H1 (cell line): ENCODE data around the gene CC2D1A. TPM values are rescaled to one million over a fixed set of nuclear protein-coding genes. Genes with fewer than 3 reads are reported as not detected.
A peak's percentile ranks its signal among the peaks of the same experiment; 100 is the strongest.

Experiments used
- CTCF ChIA-PET: fragments of 300-600 bp; sonication (Branson Sonifier 250); formaldehyde crosslinking; loops from one replicate; lab custom pipeline; 2021; ENCODE audit not compliant: partially characterized antibody; lab: Charles Lee
- POLR2A ChIA-PET: fragments of 300-600 bp; sonication (Branson Sonifier 250); formaldehyde crosslinking; loops from one replicate; lab custom pipeline; 2021; ENCODE audit warnings: inconsistent platforms; ENCODE audit not compliant: partially characterized antibody; lab: Charles Lee
- DNase-seq, 2 experiments: peaks; one replicate each; pipeline versions ENCODE4 v3.0.0 to v3.0.0-alpha.2; 2010 to 2022; ENCODE audit warnings: low spot score in 2 of 2, low read depth in 1 of 2, mixed read lengths in 1 of 2
- FAIRE-seq: peaks from 2 replicates; lab custom pipeline; 2011; peaks lifted over from hg19 to GRCh38; lab: Jason Lieb, UNC
- H2AFZ ChIP-seq: 2 replicates; pipeline ENCODE4 v1.8.1; 2012; ENCODE audit warnings: low read length, inconsistent platforms
- H2AK5ac ChIP-seq: 2 replicates; pipeline ENCODE4 v1.6.1; 2013; ENCODE audit warnings: low read depth, low read length
- H2BK120ac ChIP-seq: replicated peaks from 2 replicates; pipeline ENCODE3; 2013; ENCODE audit warnings: low read depth, low read length, inconsistent platforms
- H2BK12ac ChIP-seq: 2 replicates; pipeline ENCODE4 v1.6.1; 2013; ENCODE audit warnings: low read depth, low read length
- H2BK15ac ChIP-seq: 2 replicates; pipeline ENCODE4 v1.6.1; 2013; ENCODE audit warnings: low read length
- H2BK20ac ChIP-seq: 2 replicates; pipeline ENCODE4 v1.6.1; 2013; ENCODE audit warnings: low read length
- H2BK5ac ChIP-seq: 2 replicates; pipeline ENCODE4 v1.6.1; 2013; ENCODE audit warnings: low read depth, low read length
- H3K14ac ChIP-seq: 2 replicates; pipeline ENCODE4 v1.6.1; 2013; ENCODE audit warnings: inconsistent platforms; ENCODE audit not compliant: insufficient read length
- H3K18ac ChIP-seq: 2 replicates; pipeline ENCODE4 v1.6.1; 2013; ENCODE audit warnings: low read length; ENCODE audit errors: extremely low read depth
- H3K23ac ChIP-seq: 2 replicates; pipeline ENCODE4 v1.6.1; 2013; ENCODE audit warnings: inconsistent platforms; ENCODE audit not compliant: insufficient read length
- H3K23me2 ChIP-seq: 2 replicates; pipeline ENCODE4 v1.6.1; 2013; ENCODE audit warnings: low read depth, low read length
- H3K27ac ChIP-seq: 2 replicates; pipeline ENCODE4 v1.6.1; 2011; ENCODE audit warnings: low read depth, low read length, inconsistent platforms
- H3K27me3 ChIP-seq, 4 experiments: replicated peaks in 1 of 4; 1 replicate in 1 of 4; 2 replicates in 3 of 4; pipeline versions ENCODE4 v1.6.1 to v1.8.1; 2011 to 2013; ENCODE audit warnings: low read length in 3 of 4, mild to moderate bottlenecking in 3 of 4, inconsistent platforms in 2 of 4, mixed read lengths in 2 of 4, moderate library complexity in 1 of 4; ENCODE audit not compliant: control insufficient read depth in 3 of 4, insufficient read depth in 3 of 4; ENCODE audit errors: extremely low read depth in 1 of 4
- H3K36me3 ChIP-seq, 4 experiments: 2 replicates each; pipeline versions ENCODE4 v1.6.1 to v1.8.1; 2011 to 2013; ENCODE audit warnings: mild to moderate bottlenecking in 4 of 4, low read length in 3 of 4, moderate library complexity in 2 of 4, control low read depth in 1 of 4, inconsistent platforms in 1 of 4; ENCODE audit not compliant: insufficient read depth in 4 of 4, control insufficient read depth in 2 of 4
- H3K4ac ChIP-seq: replicated peaks from 2 replicates; pipeline ENCODE3; 2013; ENCODE audit warnings: low read length, low read depth, mixed read lengths, inconsistent platforms; ENCODE audit not compliant: insufficient read length
- H3K4me1 ChIP-seq, 4 experiments: replicated peaks in 1 of 4; 1 replicate in 1 of 4; 2 replicates in 3 of 4; pipeline versions ENCODE4 v1.6.1 to v1.8.1; 2011 to 2013; ENCODE audit warnings: low read length in 3 of 4, inconsistent platforms in 2 of 4, mixed read lengths in 1 of 4; ENCODE audit not compliant: insufficient read depth in 4 of 4, control insufficient read depth in 3 of 4
- H3K4me2 ChIP-seq, 2 experiments: 2 replicates each; pipeline versions ENCODE4 v1.6.1 to v1.8.1; 2011 to 2013; ENCODE audit warnings: low read depth in 2 of 2, low read length in 2 of 2, control low read depth in 1 of 2, inconsistent platforms in 1 of 2, mild to moderate bottlenecking in 1 of 2; ENCODE audit not compliant: insufficient read depth in 1 of 2
- H3K4me3 ChIP-seq, 4 experiments: fragments of 200-600, 300-600 bp in 1 of 4; sonication (generic), shearing (Covaris generic), sonication (Bioruptor Twin) in 1 of 4; 2 replicates each; pipeline versions ENCODE4 v1.5.1 to v1.8.1; 2011 to 2016; ENCODE audit warnings: low read length in 4 of 4, low read depth in 3 of 4, control low read depth in 2 of 4, inconsistent platforms in 2 of 4, mild to moderate bottlenecking in 2 of 4, mixed read lengths in 1 of 4, moderate library complexity in 1 of 4; ENCODE audit not compliant: insufficient read depth in 2 of 4; ENCODE audit errors: extremely low read depth in 1 of 4
- H3K56ac ChIP-seq: replicated peaks from 2 replicates; pipeline ENCODE3; 2013; ENCODE audit warnings: low read depth, mild to moderate bottlenecking, mixed read lengths, low read length, inconsistent platforms; ENCODE audit not compliant: insufficient read length
- H3K79me1 ChIP-seq: 2 replicates; pipeline ENCODE4 v1.6.1; 2013; ENCODE audit warnings: low read depth, low read length, control low read depth
- H3K79me2 ChIP-seq, 2 experiments: 2 replicates each; pipeline versions ENCODE4 v1.6.1 to v1.8.1; 2012 to 2013; ENCODE audit warnings: low read length in 2 of 2, mild to moderate bottlenecking in 2 of 2, inconsistent platforms in 1 of 2; ENCODE audit not compliant: insufficient read depth in 2 of 2, control insufficient read depth in 1 of 2
- H3K9ac ChIP-seq, 4 experiments: replicated peaks in 1 of 4; 1 replicate in 1 of 4; 2 replicates in 3 of 4; pipeline versions ENCODE4 v1.6.1 to v1.8.1; 2011 to 2013; ENCODE audit warnings: low read depth in 3 of 4, low read length in 3 of 4, control low read depth in 2 of 4, mild to moderate bottlenecking in 2 of 4, moderate library complexity in 2 of 4, inconsistent platforms in 1 of 4; ENCODE audit errors: extremely low read depth in 1 of 4
- H3K9me3 ChIP-seq, 2 experiments: 2 replicates each; pipeline versions ENCODE4 v1.6.1 to v1.8.1; 2012 to 2013; ENCODE audit warnings: mild to moderate bottlenecking in 2 of 2, moderate library complexity in 2 of 2, control low read depth in 1 of 2, inconsistent platforms in 1 of 2, low read depth in 1 of 2, low read length in 1 of 2, mixed read lengths in 1 of 2; ENCODE audit not compliant: insufficient read depth in 2 of 2
- H4K20me1 ChIP-seq, 2 experiments: replicated peaks in 1 of 2; 2 replicates each; pipeline versions ENCODE3 to v1.8.1; 2011 to 2013; ENCODE audit warnings: inconsistent platforms in 2 of 2, low read length in 2 of 2, mild to moderate bottlenecking in 1 of 2; ENCODE audit not compliant: insufficient read depth in 2 of 2, control insufficient read depth in 1 of 2
- H4K5ac ChIP-seq: 2 replicates; pipeline ENCODE4 v1.6.1; 2013; ENCODE audit warnings: low read length, low read depth, mixed read lengths, inconsistent platforms; ENCODE audit not compliant: insufficient read length
- H4K8ac ChIP-seq: 2 replicates; pipeline ENCODE4 v1.8.0; 2013; ENCODE audit warnings: mild to moderate bottlenecking, moderate library complexity, low read length, inconsistent platforms; ENCODE audit not compliant: insufficient read depth; ENCODE audit errors: extremely low read depth
- H4K91ac ChIP-seq: replicated peaks from 2 replicates; pipeline ENCODE3; 2013; ENCODE audit warnings: low read length, mixed read lengths, inconsistent platforms; ENCODE audit not compliant: insufficient read length
- CBX5 ChIP-seq: fragments of 300-800, 300-1000 bp; sonication (generic); IDR thresholded peaks from 2 replicates; pipeline ENCODE4 v1.7.1; 2016; ENCODE audit warnings: antibody characterized with exemption, low read length, low read depth
- GTF2F1 ChIP-seq: IDR thresholded peaks from 2 replicates; pipeline ENCODE4 v1.6.1; 2012; ENCODE audit warnings: low read depth, low read length, improper control_type of control experiment, borderline replicate concordance
- NANOG ChIP-seq: IDR thresholded peaks from 2 replicates; pipeline ENCODE4 v1.6.1; 2011; ENCODE audit warnings: low read length, low read depth, mild to moderate bottlenecking, inconsistent platforms; ENCODE audit not compliant: insufficient read depth, poor library complexity, severe bottlenecking
- SIRT6 ChIP-seq: IDR thresholded peaks from one replicate; pipeline ENCODE4 v1.7.1; 2012; ENCODE audit warnings: low read length, inconsistent platforms
- WGBS, 2 experiments: shearing (Covaris generic) in 1 of 2; methylation state at CpG; one replicate each; pipeline versions ENCODE4 v1.1.6 to v1.1.7; 2013 to 2015; ENCODE audit warnings: low lambda C conversion rate in 2 of 2, mixed read lengths in 2 of 2, inconsistent platforms in 1 of 2, low coverage in 1 of 2, missing lambda C conversion rate in 1 of 2; ENCODE audit not compliant: insufficient replicate concordance in 2 of 2, insufficient coverage in 1 of 2, insufficient read length in 1 of 2; ENCODE audit errors: extremely low coverage in 1 of 2, missing lambda C conversion rate in 1 of 2; 5-methylcytosine and 5-hydroxymethylcytosine counted together
- polyA plus RNA-seq, 7 experiments: library from polyadenylated mRNA; depleted of rRNA in 3 of 7; stranded (reverse) in 5 of 7; unstranded in 2 of 7; fragments of >200 nt in 5 of 7; fragments of 200-250 nt in 2 of 7; gene quantifications; 1 replicate in 5 of 7; 2 replicates in 1 of 7; 4 replicates in 1 of 7; pipeline versions ENCODE4 v1.2.1 to v1.2.3, GENCODE V29; 2011 to 2013; ENCODE audit warnings: missing spikeins in 2 of 7, mixed read lengths in 2 of 7
- total RNA-seq: library from RNA; stranded (reverse); fragmentation: NEBNext Ultra II Directional; extraction: Animal tissue kit (Norgen Biotek cat#: 25700); gene quantifications from 2 replicates; pipeline ENCODE4 v1.2.1, GENCODE V29; 2021

CC2D1A gene
- total and polyA plus RNA-seq, 2 of the 8 experiments (the other 6 are each of a cell fraction or from before 2014, with no cell fraction given) = 12.5 to 33.0 TPM

DNA sequence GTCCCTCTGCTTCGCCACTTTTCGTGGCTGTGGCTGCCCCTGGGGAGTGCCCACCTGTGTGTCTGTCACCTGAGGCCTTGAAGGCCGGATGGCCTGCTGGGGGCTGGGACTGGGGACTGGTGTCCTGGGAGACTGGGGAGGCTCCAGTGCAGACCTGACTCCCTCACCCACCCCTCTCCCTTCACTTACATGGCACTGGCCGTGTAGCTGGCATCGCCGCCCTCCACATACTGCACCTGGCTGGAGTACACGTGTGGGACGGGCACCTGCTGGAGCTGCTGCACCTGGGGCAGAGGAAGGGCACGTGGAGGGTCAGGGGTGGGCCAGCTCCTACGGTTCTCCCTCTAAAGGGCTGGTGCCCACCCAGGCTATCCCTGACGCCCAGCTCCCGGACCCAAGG, 71.8 kb downstream of the CC2D1A start:
- Histone ChIP-seq H3K4me2 (peak overlapping the region; percentile 57 to 63), H3K4me1 (peaks cover 0 to 14% (median 8%) of the 10 kb centered on the region in 4 experiments; a peak in 3 of 7 replicates)
- POLR2A ChIA-PET = interaction anchor here (0.7 to 4.3 kb wide), 11 partner anchors 10 to 472 kb away, joined by 3 to 34 read pairs (median 5); partner anchors contain the start of genes CACNA1A, DCAF15, PODNL1 and RFX1

More for the DNA sequence above, 71.8 kb downstream of the CC2D1A start:
- Histone ChIP-seq H3K9ac (no peak overlapping the region), H3K36me3 (peaks cover 0 to 9% (median under 1%) of the 10 kb centered on the region in 4 experiments; a peak in 2 of 8 replicates), H4K91ac (peak overlapping the region; percentile 95), H3K27me3 (no peaks in the 10 kb centered on the region), H3K18ac (peak overlapping the region; percentile 19; the same call in 1 of the 2 replicates), H2BK12ac (peak overlapping the region; percentile 80; the same call in 1 of the 2 replicates), H3K23ac (no peak overlapping the region), H4K5ac (no peak overlapping the region), H3K56ac (no peak overlapping the region), H3K14ac (no peak overlapping the region), H3K9me3 (no peaks in the 10 kb centered on the region), H3K79me1 (no peaks in the 10 kb centered on the region), H4K20me1 (no peaks in the 10 kb centered on the region), H3K27ac (peak overlapping the region; percentile 56; the same call in 1 of the 2 replicates), H2BK15ac (peak overlapping the region; percentile 88; the same call in 1 of the 2 replicates), H3K23me2 (peaks cover 2% of the 10 kb centered on the region; the same call in 1 of the 2 replicates), H2AFZ (no peak overlapping the region), H2BK20ac (0 out of 2 replicates have a peak overlapping the region, but pooled peaks have one; percentile 32), H3K4me3 (peak overlapping the region in 1 of 4 experiments; percentile 70; a peak in 2 of 8 replicates), H2AK5ac (peak overlapping the region; percentile 86; the same call in 1 of the 2 replicates), H3K79me2 (no peaks in the 10 kb centered on the region), H2BK120ac (no peak overlapping the region), H2BK5ac (peak overlapping the region; percentile 81; the same call in 1 of the 2 replicates), H3K4ac (peak overlapping the region; percentile 65), H4K8ac (peak overlapping the region; percentile 81; the same call in 1 of the 2 replicates)
- TF ChIP-seq NANOG (no peak), SIRT6 (no peak), GTF2F1 (no peak), CBX5 (no peak)
- WGBS, 2 experiments = 90% methylated on average over 10 of the region's 12 CpGs; no CpG with 5 or more reads in 1 of the 2 experiments
- DNase-seq (no peak), FAIRE-seq (no peak)
- CTCF ChIA-PET = interaction anchor here (0.5 to 10.3 kb wide), 15 partner anchors 9 to 504 kb away, joined by 3 to 77 read pairs (median 4); partner anchors contain the start of gene IL27RA
